GM18858 (cell line): Measurements from ENCODE around the gene SPDEF.

Experiments
- ATAC-seq: cut with Tn5 transposase; IDR thresholded peaks from one replicate; pipeline ENCODE4 v1.9.1; 2021; ENCODE audit not compliant: unreplicated experiment

Gene SPDEF

GRCh38 chr6:34564181-34564580 is 8.1 kb upstream of the SPDEF start:
- ATAC-seq: no peak

GRCh38 chr6:34563513-34563870 is 7.4 kb upstream of the SPDEF start:
- ATAC-seq: no peak

GRCh38 chr6:34562861-34563512 is 6.9 kb upstream of the SPDEF start:
- no peak for ATAC-seq

- no peak for ATAC-seq
Measured at GRCh38 chr6:34562350-34562749, 6.2 kb upstream of the SPDEF start.

GRCh38 chr6:34561227-34561530 is 5.0 kb upstream of the SPDEF start:
- no peak for ATAC-seq

GRCh38 chr6:34560366-34561226 is 4.5 kb upstream of the SPDEF start:
- ATAC-seq: no peak

- no peak for ATAC-seq
Measured at GRCh38 chr6:34559651-34560365, 3.7 kb upstream of the SPDEF start.

GRCh38 chr6:34558172-34558714 is 2.1 kb upstream of the SPDEF start:
- no peak for ATAC-seq

- ATAC-seq: no peak
Measured at GRCh38 chr6:34557228-34557627, 1.1 kb upstream of the SPDEF start.

GRCh38 chr6:34556493-34556892 is 364 bp upstream of the SPDEF start:
- ATAC-seq: no peak

GRCh38 chr6:34555328-34555727 is 801 bp downstream of the SPDEF start:
- ATAC-seq: no peak

GRCh38 chr6:34555007-34555322 is 1.2 kb downstream of the SPDEF start:
- ATAC-seq: no peak

GRCh38 chr6:34554291-34555006 is 1.7 kb downstream of the SPDEF start:
- no peak for ATAC-seq

GRCh38 chr6:34553750-34554149 is 2.4 kb downstream of the SPDEF start:
- ATAC-seq: no peak

- no peak for ATAC-seq
Measured at GRCh38 chr6:34553146-34553545, 3.0 kb downstream of the SPDEF start.

- ATAC-seq: no peak
Measured at GRCh38 chr6:34552620-34553019, 3.5 kb downstream of the SPDEF start.

GRCh38 chr6:34551720-34552119 is 4.4 kb downstream of the SPDEF start:
- ATAC-seq: no peak

GRCh38 chr6:34549804-34550202 is 6.3 kb downstream of the SPDEF start:
- no peak for ATAC-seq

- ATAC-seq: no peak
Measured at GRCh38 chr6:34549026-34549803, 6.9 kb downstream of the SPDEF start.
